ENCODE measurements around the gene HDX.
"Not testable (repeated sequence)": the region's sequence is repeated elsewhere in the genome, so short reads cannot be mapped to it uniquely, and the experiment has no call there.

Gene HDX

DNA sequence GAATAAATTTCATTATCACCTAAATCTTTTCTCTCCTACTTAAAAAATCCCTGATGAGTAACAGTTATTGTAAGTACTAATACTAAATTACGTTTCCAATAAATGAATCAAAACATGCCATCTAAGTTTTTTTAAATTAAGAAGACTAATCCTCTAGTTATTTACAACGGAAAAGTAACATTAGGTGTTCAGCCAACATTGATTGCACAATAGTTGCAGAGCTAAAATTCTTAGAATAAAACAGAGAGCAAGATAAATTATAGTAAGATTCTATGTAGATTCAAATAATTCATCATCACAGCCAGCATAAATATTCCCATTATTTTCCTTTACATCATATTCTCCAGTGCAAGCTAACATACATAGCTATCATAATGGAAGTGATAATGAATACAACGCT, 139.2 kb downstream of the HDX start:
- no peaks in the 10 kb centered on the region for H3K4me1 Mint-ChIP-seq
- no peaks in the 10 kb centered on the region for H3K9me3 Mint-ChIP-seq
- H3K27me3 Mint-ChIP-seq: no peaks in the 10 kb centered on the region
- DNase-seq (no peak), ATAC-seq (no peak)
- no peak overlapping the region for H3K4me3 Mint-ChIP-seq
- no peak overlapping the region for H3K27ac Mint-ChIP-seq

DNA sequence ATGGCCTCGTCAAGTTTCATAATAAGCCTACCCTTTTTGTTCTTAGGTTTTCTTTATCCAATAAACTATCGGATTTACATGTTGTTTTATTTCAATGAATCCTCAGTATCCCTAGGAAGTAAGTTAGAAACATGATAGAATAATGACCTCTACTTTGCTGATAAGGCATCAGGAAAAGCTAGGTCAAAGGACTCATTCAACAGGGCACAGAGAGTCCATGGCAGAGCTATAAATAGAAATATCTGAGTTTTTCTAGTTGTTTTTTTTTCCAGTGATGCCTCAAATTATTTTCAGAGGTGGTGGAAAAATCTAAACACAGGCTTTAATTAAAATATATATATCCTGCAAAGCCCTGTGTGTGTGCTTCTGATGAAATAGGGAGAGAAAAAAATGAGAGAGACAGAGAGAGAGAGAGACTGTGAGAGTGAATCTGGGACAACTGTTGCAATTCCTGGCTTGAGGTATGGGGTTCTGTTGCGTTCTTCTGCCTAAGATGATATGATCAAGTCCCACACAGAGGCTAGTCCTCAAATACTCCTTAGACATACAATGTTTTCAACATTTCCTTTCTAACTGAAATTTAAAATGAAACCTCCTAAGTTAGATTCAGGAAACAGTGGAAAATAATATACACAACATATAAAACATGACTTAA, 139.9 kb downstream of the HDX start:
- Mint-ChIP-seq H3K27ac (no peak overlapping the region), H3K9me3 (no peaks in the 10 kb centered on the region)

DNA sequence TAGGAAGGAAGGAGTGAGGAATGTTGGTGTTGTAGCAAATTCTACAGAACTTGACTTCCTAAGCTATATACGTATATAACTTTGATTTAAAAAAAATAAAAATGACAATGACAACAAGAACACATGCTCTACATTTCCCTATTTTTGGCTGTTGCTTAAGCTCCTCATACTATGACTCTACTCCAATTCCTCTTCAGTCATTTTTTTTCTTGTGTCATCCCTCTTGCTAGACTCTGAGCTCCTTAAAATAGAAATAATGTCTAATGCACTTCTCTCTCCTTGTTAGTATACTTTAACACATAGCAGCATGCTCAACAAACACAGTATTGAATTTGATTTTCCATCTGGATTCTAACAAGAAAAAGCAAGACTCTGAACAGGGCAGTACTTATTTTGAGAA, 144.0 kb downstream of the HDX start:
- H3K9me3 Mint-ChIP-seq: no peaks in the 10 kb centered on the region
- H3K27ac Mint-ChIP-seq: no peak overlapping the region
- no peaks in the 10 kb centered on the region for H3K27me3 Mint-ChIP-seq
- DNase-seq (no peak), ATAC-seq (no peak)
- H3K4me1 Mint-ChIP-seq: no peaks in the 10 kb centered on the region
- H3K4me3 Mint-ChIP-seq: no peak overlapping the region

More for the DNA sequence above, 139.9 kb downstream of the HDX start:
- H3K4me1 Mint-ChIP-seq: no peaks in the 10 kb centered on the region
- ATAC-seq: no peak
- DNase-seq: no peak
- H3K4me3 Mint-ChIP-seq: no peak overlapping the region
- H3K27me3 Mint-ChIP-seq: no peaks in the 10 kb centered on the region

DNA sequence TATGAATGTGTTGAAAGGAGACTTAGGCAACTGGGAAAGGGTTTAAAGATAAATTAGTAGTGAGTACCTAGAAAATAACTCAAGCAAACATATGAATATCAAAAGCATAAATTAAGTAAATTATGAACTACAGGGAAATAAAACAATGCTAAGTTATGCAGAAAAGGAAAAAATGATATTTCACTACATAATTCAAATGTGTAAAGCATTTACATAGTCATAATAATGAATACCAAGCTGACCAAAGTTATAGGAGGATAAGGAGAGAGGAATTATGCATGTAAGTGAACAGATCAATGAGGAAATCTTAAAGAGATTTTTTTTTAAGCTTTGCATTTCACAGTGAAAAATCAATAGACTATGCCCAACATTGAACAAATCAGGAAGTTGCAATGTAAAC, 145.0 kb downstream of the HDX start:
- Mint-ChIP-seq H3K9me3 (no peaks in the 10 kb centered on the region), H3K4me1 (no peaks in the 10 kb centered on the region), H3K27me3 (no peaks in the 10 kb centered on the region), H3K4me3 (no peak overlapping the region), H3K27ac (no peak overlapping the region)
- no peak for ATAC-seq
- no peak for DNase-seq

DNA sequence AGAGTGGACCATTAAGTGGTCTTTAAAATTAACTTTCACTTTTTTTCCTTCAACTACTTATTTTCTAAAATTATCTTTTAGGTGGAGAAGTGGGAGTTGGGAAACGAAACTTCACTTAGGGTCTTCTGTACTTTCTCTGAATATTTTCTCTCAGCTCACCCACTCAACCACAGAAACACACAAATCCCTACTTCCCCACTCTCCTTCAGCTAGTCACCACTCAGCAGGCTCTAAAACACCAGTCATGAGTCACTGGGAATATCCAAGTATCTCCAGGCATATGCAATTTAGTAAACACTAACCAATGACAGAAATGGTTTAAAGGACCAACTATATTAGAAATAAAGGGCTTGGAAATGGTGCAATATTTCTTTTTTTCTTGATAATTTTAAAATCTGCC, 161.3 kb downstream of the HDX start:
- no peak for DNase-seq
- Mint-ChIP-seq H3K9me3 (no peaks in the 10 kb centered on the region), H3K4me1 (no peaks in the 10 kb centered on the region), H3K27ac (no peak overlapping the region), H3K27me3 (no peaks in the 10 kb centered on the region), H3K4me3 (no peak overlapping the region)
- no peak for ATAC-seq

DNA sequence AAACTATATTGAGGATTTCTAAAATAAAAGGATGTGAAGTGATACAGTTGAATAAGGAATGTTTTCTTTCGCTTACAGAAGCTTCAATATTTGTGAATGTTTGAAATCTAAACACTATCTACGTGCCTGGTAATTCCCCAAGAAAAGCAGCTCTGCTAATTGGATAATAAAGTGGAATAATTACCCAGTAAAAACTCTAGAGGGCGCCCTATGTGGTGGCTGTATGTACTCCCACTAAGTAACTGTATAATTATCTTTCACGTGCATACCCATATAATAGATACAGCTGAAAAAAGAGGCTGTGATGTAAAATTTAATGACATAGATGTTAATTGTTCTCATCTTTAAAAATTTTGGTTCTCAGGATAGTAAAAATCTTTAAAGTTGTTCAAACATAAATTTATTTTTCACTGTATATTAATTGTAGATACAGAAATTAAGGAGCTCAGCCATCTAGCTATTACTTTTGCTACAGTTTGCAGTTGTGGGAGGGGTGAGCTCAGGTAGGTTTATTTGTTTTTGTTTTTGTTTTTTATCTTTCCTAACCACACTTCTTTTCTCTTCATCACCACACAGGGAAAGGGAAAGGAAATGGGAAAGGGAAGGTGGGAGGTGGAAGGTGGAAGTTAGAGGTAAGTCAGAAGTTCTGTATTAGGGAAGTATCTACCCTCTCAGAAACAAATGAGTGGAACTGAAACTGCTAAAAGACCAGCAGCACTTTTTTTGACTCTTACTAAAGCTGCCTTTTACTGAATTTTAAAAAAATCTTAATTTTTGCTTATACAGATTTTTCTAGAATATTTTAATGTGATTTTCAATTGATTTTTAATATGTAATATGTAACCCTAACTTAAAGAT, 162.5 kb downstream of the HDX start:
- no peaks in the 10 kb centered on the region for H3K27me3 Mint-ChIP-seq
- no peak for DNase-seq
- no peak overlapping the region for H3K27ac Mint-ChIP-seq
- no peak overlapping the region for H3K4me3 Mint-ChIP-seq
- no peak for ATAC-seq
- H3K9me3 Mint-ChIP-seq: no peaks in the 10 kb centered on the region
- no peaks in the 10 kb centered on the region for H3K4me1 Mint-ChIP-seq

DNA sequence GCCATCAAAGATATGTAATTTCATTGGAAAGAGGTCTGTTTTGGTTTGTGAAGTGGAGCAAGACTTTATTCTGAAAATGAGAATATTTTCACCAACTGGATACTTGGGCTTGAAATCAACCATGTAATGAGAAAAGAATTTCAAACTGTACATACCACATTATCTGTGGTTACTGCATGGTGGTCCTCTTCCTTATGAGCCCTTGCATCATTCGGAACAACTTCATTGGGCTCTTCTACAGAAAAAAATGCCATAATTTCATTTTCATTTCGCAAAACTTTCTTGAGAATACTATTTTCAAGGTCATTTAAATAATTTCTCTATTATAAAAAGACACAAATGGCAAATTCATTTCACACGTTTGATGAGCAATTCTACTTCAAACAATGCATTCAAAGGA, 165.6 kb downstream of the HDX start:
- H3K9me3 Mint-ChIP-seq: no peaks in the 10 kb centered on the region
- no peak for ATAC-seq
- no peak overlapping the region for H3K27ac Mint-ChIP-seq
- DNase-seq: no peak
- H3K27me3 Mint-ChIP-seq: no peaks in the 10 kb centered on the region
- no peaks in the 10 kb centered on the region for H3K4me1 Mint-ChIP-seq
- no peak overlapping the region for H3K4me3 Mint-ChIP-seq

DNA sequence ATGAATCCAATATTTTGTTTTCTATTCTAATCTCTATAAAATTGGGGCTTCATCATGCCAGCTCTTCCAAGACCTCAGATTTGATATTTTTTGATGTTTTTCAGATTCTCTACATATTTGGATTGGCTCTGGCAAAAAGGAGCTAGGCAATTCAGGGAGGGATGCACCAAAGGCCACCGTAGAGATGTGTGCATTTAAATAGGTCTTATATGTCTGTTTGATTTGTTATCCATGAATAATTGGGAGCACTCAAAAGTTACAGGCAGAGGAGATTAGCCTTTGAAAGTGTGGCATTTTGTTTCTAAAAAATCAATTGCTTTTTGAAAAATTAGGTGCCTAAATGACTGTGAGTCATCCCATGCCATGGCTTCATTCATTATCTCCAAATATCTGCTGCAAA, 167.1 kb downstream of the HDX start:
- Mint-ChIP-seq H3K4me3 (no peak overlapping the region), H3K9me3 (no peaks in the 10 kb centered on the region), H3K4me1 (no peaks in the 10 kb centered on the region), H3K27ac (no peak overlapping the region), H3K27me3 (no peaks in the 10 kb centered on the region)
- DNase-seq (no peak), ATAC-seq (no peak)

DNA sequence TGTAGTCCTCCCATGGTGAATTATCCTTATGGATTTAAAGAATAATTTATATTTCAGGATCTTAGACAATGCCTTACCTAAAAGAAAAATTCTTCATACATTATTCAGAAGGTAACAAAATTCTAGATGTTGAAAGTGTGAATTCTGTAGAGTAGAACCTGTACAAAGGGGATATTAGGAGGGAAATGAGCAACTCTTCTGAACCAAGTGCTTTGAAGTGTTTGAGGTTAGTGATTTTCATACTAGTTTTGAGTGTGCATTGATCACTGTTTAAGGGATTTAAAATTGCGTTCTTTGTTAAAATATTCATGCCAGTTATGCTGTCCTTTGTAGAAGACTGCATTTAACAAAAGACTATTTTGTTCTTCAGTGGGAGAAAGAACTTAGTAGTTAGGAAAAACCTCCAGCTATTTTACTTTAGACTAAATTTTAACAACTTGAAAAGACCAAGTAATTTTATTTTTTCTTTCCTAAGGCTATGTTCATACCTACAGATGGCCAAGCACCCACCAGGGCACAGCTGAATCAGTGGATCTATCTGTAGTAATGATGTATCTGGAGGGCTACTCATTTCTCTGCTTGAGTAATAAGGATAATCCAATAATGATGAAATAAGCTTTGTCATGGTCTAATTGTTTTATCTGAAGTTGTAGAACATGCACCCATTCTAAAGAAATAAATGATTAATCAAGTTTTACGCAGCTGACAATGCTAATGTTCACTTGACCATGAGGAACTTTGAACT, 180.0 kb downstream of the HDX start:
- H3K9me3 Mint-ChIP-seq: no peaks in the 10 kb centered on the region
- no peaks in the 10 kb centered on the region for H3K27me3 Mint-ChIP-seq
- H3K27ac Mint-ChIP-seq: no peak overlapping the region
- ATAC-seq (no peak), DNase-seq (no peak)
- no peaks in the 10 kb centered on the region for H3K4me1 Mint-ChIP-seq
- H3K4me3 Mint-ChIP-seq: no peak overlapping the region

DNA sequence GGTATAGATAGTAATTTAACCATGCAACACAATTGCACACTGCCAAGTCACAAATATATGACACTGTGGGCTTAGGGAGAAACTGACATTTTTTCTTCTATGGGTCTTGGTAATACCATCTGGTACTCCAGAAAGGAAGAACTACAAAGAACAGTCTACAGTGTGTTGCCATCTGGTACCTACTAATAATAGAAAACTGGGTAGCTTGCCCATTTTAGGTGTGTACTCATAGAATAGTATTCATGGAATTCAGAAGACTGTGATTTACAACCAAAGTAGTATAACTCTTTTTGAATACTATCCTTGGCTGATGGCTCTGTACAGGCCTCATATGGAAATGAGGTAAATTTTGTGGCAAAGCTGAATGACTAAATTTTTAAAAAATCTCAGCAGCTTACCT, 181.6 kb downstream of the HDX start:
- DNase-seq (no peak), ATAC-seq (no peak)
- Mint-ChIP-seq H3K27ac (no peak overlapping the region), H3K9me3 (peaks cover 0 to 5% of the 10 kb centered on the region in 2 donors), H3K4me1 (no peaks in the 10 kb centered on the region), H3K27me3 (no peaks in the 10 kb centered on the region), H3K4me3 (no peak overlapping the region)

DNA sequence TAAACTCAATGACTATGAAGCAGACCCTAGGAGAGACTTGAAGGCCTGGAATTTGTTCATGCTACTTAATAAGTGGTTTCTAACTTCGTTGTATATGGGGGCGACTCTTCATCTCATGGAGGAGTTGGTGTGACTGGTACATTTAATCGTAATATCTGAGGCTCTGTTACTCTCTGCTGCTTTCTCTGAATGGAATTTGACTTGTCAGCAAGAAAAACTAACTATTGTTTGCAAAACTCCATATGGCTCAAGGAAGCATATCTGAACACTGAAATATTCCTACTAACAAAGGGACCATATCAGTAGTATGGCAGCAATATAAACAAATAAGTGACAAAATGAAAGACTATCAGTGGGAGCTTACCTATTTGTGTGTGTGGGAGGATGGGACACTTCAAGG, 182.2 kb downstream of the HDX start:
- H3K4me3 Mint-ChIP-seq: no peak overlapping the region
- H3K27me3 Mint-ChIP-seq: no peaks in the 10 kb centered on the region
- DNase-seq (no peak), ATAC-seq (no peak)
- no peaks in the 10 kb centered on the region for H3K4me1 Mint-ChIP-seq
- H3K27ac Mint-ChIP-seq: no peak overlapping the region
- H3K9me3 Mint-ChIP-seq: peaks cover 0 to 5% of the 10 kb centered on the region in 2 donors

DNA sequence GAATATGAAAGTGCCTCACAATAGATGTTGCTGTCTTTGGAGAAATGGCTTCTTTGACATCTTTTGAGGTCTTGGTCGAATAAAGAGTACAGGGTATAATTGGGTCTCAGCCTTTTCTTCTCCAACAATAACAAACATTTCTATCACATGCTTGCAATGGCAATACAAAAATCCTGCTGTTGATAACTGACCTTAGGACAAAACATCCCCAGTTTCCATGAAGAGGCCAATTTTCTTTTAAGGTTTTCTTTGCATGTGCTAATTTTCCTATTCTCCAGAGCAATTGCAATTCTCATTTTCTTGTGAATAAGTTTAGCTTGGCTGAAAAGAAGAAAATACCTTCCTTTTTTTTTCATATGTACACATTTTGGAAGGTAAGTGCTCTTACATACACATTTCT, 183.6 kb downstream of the HDX start:
- ATAC-seq: no peak
- H3K27me3 Mint-ChIP-seq: no peaks in the 10 kb centered on the region
- peaks cover 2 to 5% of the 10 kb centered on the region in 2 donors for H3K9me3 Mint-ChIP-seq
- DNase-seq: no peak
- no peak overlapping the region for H3K27ac Mint-ChIP-seq
- H3K4me1 Mint-ChIP-seq: no peaks in the 10 kb centered on the region
- H3K4me3 Mint-ChIP-seq: no peak overlapping the region

DNA sequence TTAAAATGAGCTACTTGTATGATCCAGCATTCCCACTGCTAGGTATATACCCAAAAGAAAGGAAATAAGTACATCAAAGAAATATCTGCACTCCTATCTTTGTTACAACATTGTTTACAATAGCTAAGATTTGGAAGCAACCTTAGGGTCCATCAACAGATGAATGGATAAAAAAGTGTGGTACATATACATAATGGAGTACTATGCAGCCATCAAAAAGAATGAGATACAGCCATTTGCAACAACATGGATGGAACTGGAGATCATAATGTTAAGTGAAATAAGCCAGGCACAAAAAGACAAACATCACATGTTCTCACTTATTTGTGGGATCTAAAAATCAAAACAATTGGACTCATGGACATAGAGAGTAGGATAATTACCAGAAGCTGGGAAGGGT, 186.3 kb downstream of the HDX start:
- not testable (repeated sequence) for H3K4me1 Mint-ChIP-seq, H3K9me3 Mint-ChIP-seq, ATAC-seq, H3K27me3 Mint-ChIP-seq, DNase-seq, H3K27ac Mint-ChIP-seq, H3K4me3 Mint-ChIP-seq

All from stimulated activated naive CD8-positive, alpha-beta T cell treated with anti-CD3 and anti-CD28 coated beads, Interleukin-15, amount 100 ng/mL, for 72 hours (primary cell).